ENCODE results near the gene TRIP11.

TRIP11 gene

DNA sequence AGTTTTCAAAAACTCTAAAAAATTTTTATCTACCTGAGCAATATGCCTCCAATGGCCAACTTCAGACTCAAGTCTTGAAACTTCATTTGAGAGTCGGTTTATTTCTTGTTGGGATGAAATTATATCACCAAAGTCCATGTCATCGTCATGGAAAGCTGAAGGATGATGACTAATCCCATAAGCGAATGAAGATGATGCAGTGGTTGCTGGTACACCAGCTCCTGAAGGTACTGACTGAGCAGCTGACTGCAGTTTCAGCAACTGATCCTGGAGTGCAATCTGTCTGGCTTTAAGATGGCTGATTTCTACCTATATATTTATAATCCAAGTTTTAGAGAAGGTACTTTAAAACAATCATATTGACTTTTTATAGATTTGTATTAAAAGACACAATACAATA, 18.3 kb downstream of the TRIP11 start:
- TF ChIP-seq FOXP2 (optimal IDR thresholded peaks at IDR 0.05; ENCODE audit: control extremely low read depth, extremely low read length, insufficient read depth) = no peak
- Histone ChIP-seq H3K4me3 (no peak overlapping the region), H3K9me3 (ENCODE audit: low read depth, low read length) (no peaks in the 10 kb centered on the region), H3K27ac (no peak overlapping the region), H3K9ac (ENCODE audit: insufficient read length) (no peak overlapping the region), H3K36me3 (ENCODE audit: insufficient read depth, low read length) (peaks cover 24% of the 10 kb centered on the region)
- DNase-seq (ENCODE audit: low read depth, low spot score) = no peak

- peaks cover 36% of the 10 kb centered on the region for H3K36me3 ChIP-seq (ENCODE audit: insufficient read depth, low read length)
- DNase-seq (ENCODE audit: low read depth, low spot score) = no peak
- no peak overlapping the region for H3K4me3 ChIP-seq
- H3K27ac ChIP-seq = no peak overlapping the region
- no peak overlapping the region for H3K9ac ChIP-seq (ENCODE audit: insufficient read length)
- TF ChIP-seq EZH2 (IDR thresholded peaks at IDR 0.05) (no peak), POLR2AphosphoS5 (IDR thresholded peaks at IDR 0.05; ENCODE audit: borderline replicate concordance, low read depth, low read length) (no peak)
- H3K9me3 ChIP-seq (ENCODE audit: low read depth, low read length) = no peaks in the 10 kb centered on the region
Observed at GRCh38 chr14:92014040-92014439, 25.8 kb downstream of the TRIP11 start.

DNA sequence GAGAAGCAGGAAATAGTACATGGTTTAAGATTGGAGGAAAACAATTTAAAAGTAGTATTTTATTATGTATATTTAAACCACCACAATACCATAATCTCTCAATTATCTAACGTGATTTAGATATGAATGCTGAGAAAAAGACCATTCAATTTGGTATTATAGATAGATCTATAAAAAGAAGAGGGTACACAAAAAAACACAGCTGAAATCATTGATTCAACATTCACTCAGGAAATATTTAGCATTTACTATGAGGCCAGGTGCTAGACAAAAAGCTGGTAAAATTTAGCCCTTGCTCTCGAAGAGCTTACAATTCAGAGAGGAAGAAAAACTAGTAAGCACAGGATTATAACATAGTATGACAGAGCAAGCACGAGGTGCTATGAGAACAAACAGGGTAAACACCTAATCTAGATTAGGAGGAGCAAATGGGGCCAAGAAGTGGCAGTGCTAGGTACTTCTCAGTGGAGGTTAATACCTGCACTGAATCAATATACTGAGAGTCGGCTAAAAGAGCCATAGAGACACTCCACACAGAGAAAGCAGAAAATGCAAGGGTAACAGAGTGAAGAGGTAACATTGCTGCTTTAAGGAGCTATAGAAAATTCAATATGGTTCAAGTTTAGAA, 27.6 kb downstream of the TRIP11 start:
- Histone ChIP-seq H3K4me3 (no peak overlapping the region), H3K36me3 (ENCODE audit: insufficient read depth, low read length) (peaks cover 47% of the 10 kb centered on the region)
- TF ChIP-seq FOXP2 (optimal IDR thresholded peaks at IDR 0.05; ENCODE audit: control extremely low read depth, extremely low read length, insufficient read depth) (no peak), POLR2AphosphoS5 (IDR thresholded peaks at IDR 0.05; ENCODE audit: borderline replicate concordance, low read depth, low read length) (no peak), EZH2 (IDR thresholded peaks at IDR 0.05) (no peak)

DNA sequence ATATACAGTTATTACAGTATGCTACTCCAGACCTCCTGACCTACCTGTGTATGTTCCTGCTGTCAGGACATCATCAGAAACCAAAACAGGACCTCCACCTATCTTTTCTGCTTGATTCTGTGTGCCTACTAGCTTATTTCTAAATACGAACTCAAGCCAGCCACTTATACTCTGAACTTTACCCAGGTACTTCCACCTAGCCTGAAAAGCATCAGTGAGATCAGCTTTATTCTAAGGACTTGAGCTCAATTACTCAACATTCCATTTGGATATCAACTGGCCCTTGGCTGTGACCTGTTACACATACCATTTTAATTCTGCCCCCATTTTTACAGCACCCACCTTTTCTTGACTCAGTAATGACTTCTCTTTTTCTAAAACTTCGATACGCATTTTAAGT, 29.2 kb downstream of the TRIP11 start:
- no peaks in the 10 kb centered on the region for H3K9me3 ChIP-seq (ENCODE audit: low read depth, low read length)
- no peak overlapping the region for H3K27ac ChIP-seq
- no peak for DNase-seq (ENCODE audit: low read depth, low spot score)
- no peak overlapping the region for H3K4me3 ChIP-seq
- peaks cover 40% of the 10 kb centered on the region for H3K36me3 ChIP-seq (ENCODE audit: insufficient read depth, low read length)
- TF ChIP-seq POLR2AphosphoS5 (IDR thresholded peaks at IDR 0.05; ENCODE audit: borderline replicate concordance, low read depth, low read length) (no peak), EZH2 (IDR thresholded peaks at IDR 0.05) (no peak), FOXP2 (optimal IDR thresholded peaks at IDR 0.05; ENCODE audit: control extremely low read depth, extremely low read length, insufficient read depth) (no peak)
- H3K9ac ChIP-seq (ENCODE audit: insufficient read length) = no peak overlapping the region

More for the DNA sequence above, 27.6 kb downstream of the TRIP11 start:
- Histone ChIP-seq H3K27ac (no peak overlapping the region), H3K9me3 (ENCODE audit: low read depth, low read length) (no peaks in the 10 kb centered on the region), H3K9ac (ENCODE audit: insufficient read length) (no peak overlapping the region)
- DNase-seq (ENCODE audit: low read depth, low spot score) = no peak

GRCh38 chr14:92009604-92010003, 30.3 kb downstream of the TRIP11 start:
- H3K27ac ChIP-seq = no peak overlapping the region
- no peaks in the 10 kb centered on the region for H3K9me3 ChIP-seq (ENCODE audit: low read depth, low read length)
- H3K4me3 ChIP-seq = no peak overlapping the region
- no peak for TF ChIP-seq POLR2AphosphoS5 (IDR thresholded peaks at IDR 0.05; ENCODE audit: borderline replicate concordance, low read depth, low read length)
- H3K9ac ChIP-seq (ENCODE audit: insufficient read length) = no peak overlapping the region
- no peak for DNase-seq (ENCODE audit: low read depth, low spot score)
- H3K36me3 ChIP-seq (ENCODE audit: insufficient read depth, low read length) = peaks cover 49% of the 10 kb centered on the region

DNA sequence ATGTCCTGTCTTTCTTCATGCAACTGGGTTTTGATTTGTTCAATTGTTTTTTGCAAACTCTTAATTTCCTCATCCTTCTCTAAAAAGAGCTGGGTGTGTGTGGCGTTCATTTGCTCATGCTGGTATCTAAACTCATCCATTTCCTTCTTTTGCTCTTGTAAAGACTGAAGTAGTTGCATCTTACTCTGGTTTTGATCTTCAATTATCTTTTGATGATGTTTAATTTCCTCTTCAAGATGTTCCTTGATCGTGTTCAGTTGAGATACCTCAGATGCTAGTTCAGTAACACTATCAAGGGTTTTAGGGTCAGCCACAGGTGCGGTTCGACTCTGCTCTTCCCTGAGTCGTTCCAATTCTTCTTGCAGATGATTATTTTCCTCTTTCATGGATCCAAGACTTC, 34.8 kb downstream of the TRIP11 start:
- DNase-seq (ENCODE audit: low read depth, low spot score) = no peak
- H3K9ac ChIP-seq (ENCODE audit: insufficient read length) = no peak overlapping the region
- no peaks in the 10 kb centered on the region for H3K9me3 ChIP-seq (ENCODE audit: low read depth, low read length)
- no peak overlapping the region for H3K4me3 ChIP-seq
- H3K36me3 ChIP-seq (ENCODE audit: insufficient read depth, low read length) = peaks cover 45% of the 10 kb centered on the region
- H3K27ac ChIP-seq = no peak overlapping the region
- TF ChIP-seq FOXP2 (optimal IDR thresholded peaks at IDR 0.05; ENCODE audit: control extremely low read depth, extremely low read length, insufficient read depth) (no peak), EZH2 (IDR thresholded peaks at IDR 0.05) (no peak), POLR2AphosphoS5 (IDR thresholded peaks at IDR 0.05; ENCODE audit: borderline replicate concordance, low read depth, low read length) (no peak)

GRCh38 chr14:92004062-92004461, 35.8 kb downstream of the TRIP11 start:
- Histone ChIP-seq H3K9me3 (ENCODE audit: low read depth, low read length) (no peaks in the 10 kb centered on the region), H3K9ac (ENCODE audit: insufficient read length) (no peak overlapping the region), H3K27ac (no peak overlapping the region), H3K36me3 (ENCODE audit: insufficient read depth, low read length) (peaks cover 45% of the 10 kb centered on the region), H3K4me3 (no peak overlapping the region)
- no peak for TF ChIP-seq POLR2AphosphoS5 (IDR thresholded peaks at IDR 0.05; ENCODE audit: borderline replicate concordance, low read depth, low read length)
- no peak for TF ChIP-seq FOXP2 (optimal IDR thresholded peaks at IDR 0.05; ENCODE audit: control extremely low read depth, extremely low read length, insufficient read depth)
- no peak for TF ChIP-seq EZH2 (IDR thresholded peaks at IDR 0.05)
- no peak for DNase-seq (ENCODE audit: low read depth, low spot score)

- Histone ChIP-seq H3K4me3 (no peak overlapping the region), H3K36me3 (ENCODE audit: insufficient read depth, low read length) (peaks cover 13% of the 10 kb centered on the region), H3K27ac (no peak overlapping the region), H3K9ac (ENCODE audit: insufficient read length) (no peak overlapping the region), H3K9me3 (ENCODE audit: low read depth, low read length) (no peaks in the 10 kb centered on the region)
- TF ChIP-seq POLR2AphosphoS5 (IDR thresholded peaks at IDR 0.05; ENCODE audit: borderline replicate concordance, low read depth, low read length) = no peak
- no peak for TF ChIP-seq EZH2 (IDR thresholded peaks at IDR 0.05)
- no peak for TF ChIP-seq FOXP2 (optimal IDR thresholded peaks at IDR 0.05; ENCODE audit: control extremely low read depth, extremely low read length, insufficient read depth)
- DNase-seq (ENCODE audit: low read depth, low spot score) = no peak
Observed at GRCh38 chr14:91998667-91999570, 40.9 kb downstream of the TRIP11 start.

Measured in SK-N-MC (cell line).